SK-N-SH (cell line): ENCODE results near the gene MAS1L. TPM values are rescaled to one million over a fixed set of nuclear protein-coding genes. Genes with fewer than 3 reads are reported as not detected.

Experiments
- CTCF ChIA-PET: fragments of 300-600, 350-600 bp; formaldehyde crosslinking; extraction: SDS; loops from one replicate; lab custom pipeline; 2021; lab: Yijun Ruan, JAX
- POLR2A ChIA-PET: fragments of 350-600 bp; sonication (Branson Sonifier 250); formaldehyde crosslinking; extraction: SDS; loops from one replicate; lab custom pipeline; 2020; ENCODE audit warnings: antibody characterized with exemption, inconsistent platforms; lab: Yijun Ruan, JAX
- DNase-seq: peaks from one replicate; pipeline ENCODE4 v3.0.0; 2012
- H2AFZ ChIP-seq: fragments of 200-600 bp; sonication (generic); 2 replicates; pipeline ENCODE4 v1.8.1; 2016; ENCODE audit warnings: antibody characterized with exemption, mild to moderate bottlenecking, low read depth
- H3F3A ChIP-seq: fragments of 200-600 bp; sonication (generic); replicated peaks from 2 replicates; pipeline ENCODE3; 2016; ENCODE audit warnings: antibody characterized with exemption, mild to moderate bottlenecking; ENCODE audit not compliant: insufficient read depth
- H3K27ac ChIP-seq, 2 experiments: fragments of 200-500 bp in 1 of 2; fragments of 200-600 bp in 1 of 2; sonication (Bioruptor generic) in 1 of 2; sonication (generic), shearing (Covaris generic) in 1 of 2; 2 replicates each; pipeline versions ENCODE4 v1.5.1 to v1.6.1; 2014 to 2016; ENCODE audit warnings: low read depth in 2 of 2, inconsistent platforms in 1 of 2, low read length in 1 of 2, mild to moderate bottlenecking in 1 of 2, mixed read lengths in 1 of 2
- H3K27me3 ChIP-seq: fragments of 200-600 bp; sonication (generic), shearing (Covaris generic); 2 replicates; pipeline ENCODE4 v1.6.1; 2016; ENCODE audit warnings: mixed run types; ENCODE audit not compliant: insufficient read depth
- H3K36me3 ChIP-seq, 2 experiments: fragments of 200-500 bp in 1 of 2; fragments of 200-600 bp in 1 of 2; sonication (Bioruptor generic) in 1 of 2; sonication (generic) in 1 of 2; replicated peaks in 1 of 2; 2 replicates each; pipeline versions ENCODE3 to v1.5.1; 2014 to 2016; ENCODE audit warnings: low read length in 1 of 2, mild to moderate bottlenecking in 1 of 2; ENCODE audit not compliant: insufficient read depth in 2 of 2, control insufficient read depth in 1 of 2
- H3K4me1 ChIP-seq, 2 experiments: fragments of 200-500 bp in 1 of 2; fragments of 200-600 bp in 1 of 2; sonication (Bioruptor generic) in 1 of 2; sonication (generic), shearing (Covaris generic) in 1 of 2; 2 replicates each; pipeline versions ENCODE4 v1.5.1 to v1.6.1; 2014 to 2016; ENCODE audit warnings: low read depth in 1 of 2, low read length in 1 of 2, mixed run types in 1 of 2; ENCODE audit not compliant: insufficient read depth in 2 of 2, control insufficient read depth in 1 of 2
- H3K4me2 ChIP-seq: fragments of 200-600 bp; sonication (generic), shearing (Covaris generic); 2 replicates; pipeline ENCODE4 v1.6.1; 2017; ENCODE audit warnings: mixed run types
- H3K4me3 ChIP-seq, 2 experiments: fragments of 200-500 bp in 1 of 2; fragments of 200-600 bp in 1 of 2; sonication (Bioruptor generic) in 1 of 2; sonication (generic), shearing (Covaris generic) in 1 of 2; 2 replicates each; pipeline versions ENCODE4 v1.5.1 to v1.8.1; 2014 to 2016; ENCODE audit warnings: low read depth in 2 of 2, inconsistent platforms in 1 of 2, low read length in 1 of 2, mild to moderate bottlenecking in 1 of 2, mixed read lengths in 1 of 2, moderate library complexity in 1 of 2
- H3K79me2 ChIP-seq: fragments of 200-600 bp; sonication (generic); 2 replicates; pipeline ENCODE4 v1.8.1; 2017; ENCODE audit warnings: mild to moderate bottlenecking; ENCODE audit not compliant: insufficient read depth
- H3K9ac ChIP-seq: fragments of 200-600 bp; sonication (generic); 2 replicates; pipeline ENCODE4 v1.6.1; 2017; ENCODE audit warnings: mixed run types
- H3K9me2 ChIP-seq: fragments of 200-600 bp; sonication (generic); 2 replicates; pipeline ENCODE4 v1.6.1; 2017; ENCODE audit warnings: mixed run types
- H3K9me3 ChIP-seq: fragments of 200-600 bp; sonication (generic); 2 replicates; pipeline ENCODE4 v1.6.1; 2017; ENCODE audit warnings: mixed run types, mild to moderate bottlenecking, moderate library complexity
- H4K20me1 ChIP-seq: fragments of 200-600 bp; sonication (generic); 2 replicates; pipeline ENCODE4 v1.6.1; 2017; ENCODE audit warnings: mild to moderate bottlenecking, mixed run types; ENCODE audit not compliant: insufficient read depth
- CTCF ChIP-seq: fragments of 200-600 bp; sonication (generic); IDR thresholded peaks from 2 replicates; pipeline ENCODE4 v1.6.1; 2017; ENCODE audit warnings: antibody characterized with exemption, mild to moderate bottlenecking, moderate library complexity
- ELF1 ChIP-seq: IDR thresholded peaks from 2 replicates; pipeline ENCODE4 v1.4.0; 2012
- IRF3 ChIP-seq: fragments of 150-350 bp; IDR thresholded peaks from 2 replicates; pipeline ENCODE4 v1.6.1; 2016; ENCODE audit warnings: mild to moderate bottlenecking, low read depth, low read length
- MAX ChIP-seq: IDR thresholded peaks from 2 replicates; pipeline ENCODE4 v1.4.0; 2012; ENCODE audit warnings: low read depth
- RCOR1 ChIP-seq: fragments of 150-350 bp; IDR thresholded peaks from 2 replicates; pipeline ENCODE4 v1.6.1; 2017; ENCODE audit warnings: antibody characterized with exemption, low read length
- RFX5 ChIP-seq: IDR thresholded peaks from 2 replicates; pipeline ENCODE4 v1.6.1; 2012; ENCODE audit warnings: mild to moderate bottlenecking, improper control_type of control experiment, low read length
- RXRA ChIP-seq: IDR thresholded peaks from 2 replicates; pipeline ENCODE4 v1.4.0; 2012; ENCODE audit warnings: low read depth, mild to moderate bottlenecking, borderline replicate concordance
- YY1 ChIP-seq: IDR thresholded peaks from 2 replicates; pipeline ENCODE4 v1.4.0; 2012; ENCODE audit warnings: low read depth, mild to moderate bottlenecking
- WGBS: methylation state at CpG from one replicate; pipeline ENCODE4 v1.1.6; 2017; ENCODE audit warnings: low lambda C conversion rate; 5-methylcytosine and 5-hydroxymethylcytosine counted together
- polyA plus RNA-seq, 3 experiments: library from polyadenylated mRNA; depleted of rRNA; stranded (reverse); fragments of >200 nt; gene quantifications; 2 replicates each; pipeline ENCODE4 v1.2.3, GENCODE V29; 2012

Gene MAS1L
- polyA plus RNA-seq, 1 of the 3 experiments (the other 2 are of a cell fraction): not detected

GRCh38 chr6:29442719-29443118 is 45.0 kb downstream of the MAS1L start:
- Histone ChIP-seq H3F3A (peaks cover 2% of the 10 kb centered on the region), H3K9me2 (no peaks in the 10 kb centered on the region), H3K79me2 (no peaks in the 10 kb centered on the region), H3K4me3 (no peak overlapping the region), H3K27me3 (peaks cover 16% of the 10 kb centered on the region; the same call in 1 of the 2 replicates), H3K36me3 (no peaks in the 10 kb centered on the region), H3K9me3 (no peaks in the 10 kb centered on the region), H3K4me2 (no peak overlapping the region), H4K20me1 (no peaks in the 10 kb centered on the region), H3K4me1 (no peaks in the 10 kb centered on the region; a peak in 1 of 4 replicates), H3K9ac (no peak overlapping the region), H3K27ac (no peak overlapping the region), H2AFZ (no peak overlapping the region)
- 0% methylated on average over 1 of the region's 1 CpG for WGBS
- no peak for TF ChIP-seq YY1
- TF ChIP-seq ELF1: no peak
- TF ChIP-seq MAX: no peak
- TF ChIP-seq RCOR1: no peak
- TF ChIP-seq CTCF: no peak
- no peak for TF ChIP-seq IRF3
- no peak for TF ChIP-seq RXRA
- ChIA-PET POLR2A (no interaction called here), CTCF (no interaction called here)
- DNase-seq: no peak

- H3K4me1 ChIP-seq: no peaks in the 10 kb centered on the region
- H3K4me2 ChIP-seq: no peak within 1 kb of the TSS
- no peak within 1 kb of the TSS for H3K27ac ChIP-seq
- no peaks in the 10 kb centered on the region for H3K36me3 ChIP-seq
- no peaks in the 10 kb centered on the region for H3K79me2 ChIP-seq
- no peak for DNase-seq
- H3K9me3 ChIP-seq: no peaks in the 10 kb centered on the region
- H2AFZ ChIP-seq: no peak within 1 kb of the TSS
- no peak for TF ChIP-seq RFX5
- TF ChIP-seq IRF3: no peak
- TF ChIP-seq, all 33 proteins: peak for 0
- no peaks in the 10 kb centered on the region for H4K20me1 ChIP-seq
- ChIA-PET CTCF (no interaction called here), POLR2A (no interaction called here)
- no peaks in the 10 kb centered on the region for H3K9me2 ChIP-seq
- H3K9ac ChIP-seq: no peak within 1 kb of the TSS
- no peak within 1 kb of the TSS for H3K4me3 ChIP-seq
- no peaks in the 10 kb centered on the region for H3F3A ChIP-seq
- peaks cover 21% of the 10 kb centered on the region; the same call in 1 of the 2 replicates for H3K27me3 ChIP-seq
Measured at GRCh38 chr6:29439006-29439405, 48.8 kb downstream of the MAS1L start, which contains the start of gene OR10C1. Gene OR10C1 (plus strand): TSS chr6:29439306. CDS start chr6:29440016, 710 bp downstream.
